Iris pigment epithelial cell (primary cell): ENCODE data around the gene LHX5.
"Not testable (repeated sequence)": the region's sequence is repeated elsewhere in the genome, so short reads cannot be mapped to it uniquely, and the experiment has no call there.

Experiments
- DNase-seq: peaks from one replicate; pipeline ENCODE4 v3.0.0-alpha.2; 2011; ENCODE audit warnings: low read depth

LHX5 gene

GRCh38 chr12:113471619-113472171 lies at the start of gene LHX5:
Gene LHX5, minus strand, starts transcription at chr12:113471871. Its CDS starts 373 bp downstream, at chr12:113471498.
- DNase-seq, result no peak

GRCh38 chr12:113519464-113520307 lies 48.0 kb upstream of the LHX5 start:
- no peak for DNase-seq

- DNase-seq, result no peak
Observed at GRCh38 chr12:113515082-113515856, 43.6 kb upstream of the LHX5 start.

- DNase-seq, result no peak
Observed at GRCh38 chr12:113514602-113515001, 42.9 kb upstream of the LHX5 start.

- DNase-seq, result no peak
Observed at GRCh38 chr12:113512568-113512967, 40.9 kb upstream of the LHX5 start.

- no peak for DNase-seq
Observed at GRCh38 chr12:113506867-113507266, 35.2 kb upstream of the LHX5 start.

GRCh38 chr12:113505941-113506340 lies 34.3 kb upstream of the LHX5 start:
- DNase-seq, result no peak

GRCh38 chr12:113504917-113505316 lies 33.2 kb upstream of the LHX5 start:
- DNase-seq, result no peak

GRCh38 chr12:113500782-113501311 lies 29.2 kb upstream of the LHX5 start:
- DNase-seq, result no peak

- DNase-seq, result no peak
Observed at GRCh38 chr12:113500306-113500675, 28.6 kb upstream of the LHX5 start.

GRCh38 chr12:113498490-113498889 lies 26.8 kb upstream of the LHX5 start:
- no peak for DNase-seq

- DNase-seq, result no peak
Observed at GRCh38 chr12:113497693-113498092, 26.0 kb upstream of the LHX5 start.

GRCh38 chr12:113495941-113496340 lies 24.3 kb upstream of the LHX5 start:
- DNase-seq, result not testable (repeated sequence)

- no peak for DNase-seq
Observed at GRCh38 chr12:113488322-113488721, 16.7 kb upstream of the LHX5 start.

- no peak for DNase-seq
Observed at GRCh38 chr12:113486722-113487121, 15.1 kb upstream of the LHX5 start.

- no peak for DNase-seq
Observed at GRCh38 chr12:113485330-113485729, 13.7 kb upstream of the LHX5 start.

- no peak for DNase-seq
Observed at GRCh38 chr12:113482334-113482733, 10.7 kb upstream of the LHX5 start.

- DNase-seq, result no peak
Observed at GRCh38 chr12:113480336-113480971, 8.8 kb upstream of the LHX5 start.

GRCh38 chr12:113479590-113480335 lies 8.1 kb upstream of the LHX5 start:
- no peak for DNase-seq

GRCh38 chr12:113479216-113479589 lies 7.5 kb upstream of the LHX5 start:
- DNase-seq, result no peak

- DNase-seq, result no peak
Observed at GRCh38 chr12:113478351-113479011, 6.8 kb upstream of the LHX5 start.
